Endothelial cell of umbilical vein (primary cell): ENCODE results near the gene BIN1. TPM values are rescaled to one million over a fixed set of nuclear protein-coding genes. Genes with fewer than 3 reads are reported as not detected.

Experiments
- BruUV-seq: library from RNA; stranded (reverse); fragments of 400-500 nt; replicated peaks from 2 replicates; lab custom pipeline; 2021; lab: Mats Ljungman, UMichigan
- CTCF ChIA-PET: fragments of 300-600, 350-600 bp; sonication (Branson Sonifier 250); formaldehyde crosslinking; loops from one replicate; lab custom pipeline; 2021; ENCODE audit warnings: antibody characterized with exemption, inconsistent platforms; lab: Charles Lee
- POLR2A ChIA-PET: fragments of 300-600, 350-600 bp; sonication (Branson Sonifier 250); formaldehyde crosslinking; loops from one replicate; lab custom pipeline; 2021; ENCODE audit warnings: antibody characterized with exemption, inconsistent platforms; lab: Charles Lee
- DNase-seq: peaks from one replicate; pipeline ENCODE4 v3.0.0-alpha.2; 2011; ENCODE audit warnings: low read depth, low spot score
- FAIRE-seq: peaks from 2 replicates; lab custom pipeline; 2011; peaks lifted over from hg19 to GRCh38; lab: Jason Lieb, UNC
- H2AFZ ChIP-seq: 2 replicates; pipeline ENCODE4 v1.6.0; 2012; ENCODE audit warnings: low read depth, low read length, control low read depth, inconsistent platforms
- H3K27ac ChIP-seq: 2 replicates; pipeline ENCODE4 v1.5.1; 2011; ENCODE audit warnings: low read depth, mild to moderate bottlenecking, control low read depth, low read length, moderate library complexity; ENCODE audit not compliant: insufficient read depth
- H3K27me3 ChIP-seq, 2 experiments: 2 replicates each; pipeline versions ENCODE4 v1.6.0 to v1.6.1; 2011; ENCODE audit warnings: low read length in 2 of 2, mixed read lengths in 1 of 2; ENCODE audit not compliant: control insufficient read depth in 2 of 2, insufficient read depth in 2 of 2
- H3K36me3 ChIP-seq, 2 experiments: 2 replicates in 1 of 2; 3 replicates in 1 of 2; pipeline ENCODE4 v1.5.1; 2011; ENCODE audit warnings: low read length in 2 of 2, mild to moderate bottlenecking in 1 of 2, moderate library complexity in 1 of 2; ENCODE audit not compliant: control insufficient read depth in 2 of 2, insufficient read depth in 2 of 2; ENCODE audit errors: extremely low read depth in 1 of 2
- H3K4me1 ChIP-seq: 3 replicates; pipeline ENCODE4 v1.5.1; 2011; ENCODE audit warnings: mild to moderate bottlenecking, low read length; ENCODE audit not compliant: control insufficient read depth, insufficient read depth; ENCODE audit errors: extremely low read depth
- H3K4me2 ChIP-seq: 2 replicates; pipeline ENCODE4 v1.6.1; 2011; ENCODE audit warnings: low read length, control low read depth, mixed read lengths; ENCODE audit not compliant: insufficient read depth
- H3K4me3 ChIP-seq, 3 experiments: fragments of 200-600 bp in 1 of 3; sonication (generic), shearing (Covaris generic) in 1 of 3; replicated peaks in 1 of 3; 2 replicates each; pipeline ENCODE4 v1.5.1; 2011 to 2016; ENCODE audit warnings: control low read depth in 3 of 3, low read length in 3 of 3, mild to moderate bottlenecking in 2 of 3, inconsistent platforms in 1 of 3, low read depth in 1 of 3, moderate library complexity in 1 of 3; ENCODE audit not compliant: insufficient read depth in 1 of 3
- H3K79me2 ChIP-seq: 2 replicates; pipeline ENCODE4 v1.6.0; 2012; ENCODE audit warnings: low read length, inconsistent platforms; ENCODE audit not compliant: control insufficient read depth, insufficient read depth
- H3K9ac ChIP-seq: replicated peaks from 2 replicates; pipeline ENCODE3; 2011; ENCODE audit warnings: low read length, control low read depth; ENCODE audit not compliant: insufficient read depth; ENCODE audit errors: extremely low read depth
- H3K9me1 ChIP-seq: replicated peaks from 3 replicates; pipeline ENCODE4 v1.6.0; 2011; ENCODE audit warnings: mild to moderate bottlenecking, low read length; ENCODE audit not compliant: control insufficient read depth, insufficient read depth; ENCODE audit errors: extremely low read depth
- H3K9me3 ChIP-seq: replicated peaks from 2 replicates; pipeline ENCODE4 v1.5.1; 2012; ENCODE audit warnings: low read length, inconsistent platforms; ENCODE audit not compliant: control insufficient read depth, insufficient read depth
- H4K20me1 ChIP-seq: replicated peaks from 2 replicates; pipeline ENCODE3; 2011; ENCODE audit warnings: mild to moderate bottlenecking, low read length; ENCODE audit not compliant: control insufficient read depth, insufficient read depth; ENCODE audit errors: extremely low read depth
- EZH2 ChIP-seq: IDR thresholded peaks from 2 replicates; pipeline ENCODE4 v1.6.1; 2012; ENCODE audit warnings: borderline replicate concordance, low read depth, mild to moderate bottlenecking, moderate library complexity, low read length, inconsistent platforms; ENCODE audit not compliant: severe bottlenecking
- FOS ChIP-seq: IDR thresholded peaks from 2 replicates; pipeline ENCODE4 v1.6.1; 2011; ENCODE audit warnings: mild to moderate bottlenecking, low read length, moderate library complexity, borderline replicate concordance; ENCODE audit not compliant: insufficient read depth
- GATA2 ChIP-seq: IDR thresholded peaks from 2 replicates; pipeline ENCODE4 v1.7.0; 2011; ENCODE audit warnings: low read depth, mild to moderate bottlenecking, moderate library complexity, mixed read lengths, low read length; ENCODE audit not compliant: insufficient read length, insufficient read depth
- JUN ChIP-seq: IDR thresholded peaks from 2 replicates; pipeline ENCODE4 v1.6.1; 2011; ENCODE audit warnings: borderline replicate concordance, low read depth; ENCODE audit not compliant: insufficient read length, insufficient read depth
- MYC ChIP-seq: IDR thresholded peaks from one replicate; pipeline ENCODE4 v1.6.1; 2011; ENCODE audit warnings: mild to moderate bottlenecking, low read depth, low read length
- POLR2A ChIP-seq: IDR thresholded peaks from 2 replicates; pipeline ENCODE4 v1.6.1; 2012; ENCODE audit warnings: low read depth, mild to moderate bottlenecking, control low read depth, low read length
- POLR2AphosphoS5 ChIP-seq: IDR thresholded peaks from 2 replicates; pipeline ENCODE4 v1.6.1; 2012; ENCODE audit warnings: low read depth, mild to moderate bottlenecking, control low read depth, low read length, moderate library complexity; ENCODE audit not compliant: insufficient read depth
- dilution Hi-C: fragments of 300-500 bp; cut with MboI; formaldehyde crosslinking; loops from one replicate; pipeline ENCODE4 v1.15.0; 2019; ENCODE audit warnings: low sequenced_read_pairs; ENCODE audit not compliant: extremely low pct_ligation_motif_present
- intact Hi-C: fragments of 100-400 bp; cut with micrococcal nuclease; formaldehyde crosslinking; loops from one replicate; pipeline ENCODE4 v1.10.0; 2022
- polyA plus RNA-seq, 4 experiments: library from polyadenylated mRNA; depleted of rRNA in 3 of 4; stranded (reverse) in 3 of 4; unstranded in 1 of 4; fragments of >200 nt; gene quantifications; 2 replicates each; pipeline versions ENCODE4 v1.2.1 to v1.2.3, GENCODE V29; 2011 to 2012; ENCODE audit warnings: missing spikeins in 1 of 4
- total RNA-seq: library from RNA; stranded (reverse); gene quantifications from 2 replicates; pipeline ENCODE4 v1.2.3, GENCODE V29; 2021
- TF ChIP-seq, protein P1 (sequence below), 2 donors: IDR thresholded peaks; 1 replicate in 1 of 2; 2 replicates in 1 of 2; pipeline ENCODE4 v1.5.1; 2011; ENCODE audit warnings: low read length in 2 of 2, mild to moderate bottlenecking in 2 of 2, moderate library complexity in 2 of 2, control low read depth in 1 of 2, inconsistent platforms in 1 of 2, low read depth in 1 of 2; ENCODE audit not compliant: insufficient read depth in 1 of 2; ENCODE audit errors: extremely low read depth in 1 of 2
- TF ChIP-seq, protein P2 (sequence below): IDR thresholded peaks from 2 replicates; pipeline ENCODE4 v1.6.1; 2011; ENCODE audit not compliant: insufficient read depth, insufficient read length

BIN1 gene
- total and polyA plus RNA-seq, 2 donors (not counting 3 experiments of a cell fraction or from before 2014, with no cell fraction given) = 26.3 to 36.9 TPM

DNA sequence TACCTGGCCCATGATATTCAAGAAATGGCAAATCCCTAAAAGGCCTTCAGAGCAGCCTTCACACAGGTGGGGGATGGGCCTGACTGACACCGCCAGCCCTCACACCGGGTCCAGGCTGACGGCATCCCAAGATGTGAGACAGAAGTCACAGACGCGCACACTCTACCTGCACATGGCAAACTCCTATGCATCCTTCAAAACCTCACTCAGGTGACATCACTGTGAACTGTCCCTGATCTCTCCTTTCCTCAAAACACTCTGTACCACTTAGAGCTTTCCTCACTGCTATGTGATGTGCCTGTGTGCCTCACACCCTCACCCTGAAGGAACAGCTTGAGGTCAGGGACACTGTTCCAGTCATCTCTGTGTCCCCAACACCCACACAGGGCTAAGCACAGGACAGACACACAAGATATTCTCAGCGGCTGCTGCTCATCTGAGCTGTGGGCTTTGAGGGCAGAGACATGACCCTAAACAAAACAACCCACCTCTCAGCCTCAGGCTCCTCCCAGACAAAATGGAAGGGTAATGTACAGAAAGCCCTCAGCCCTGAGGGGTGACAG is 27.5 kb downstream of the BIN1 start:
- Histone ChIP-seq H3K4me1 (peaks cover 19% of the 10 kb centered on the region), H3K9ac (no peak overlapping the region), H4K20me1 (no peaks in the 10 kb centered on the region), H2AFZ (no peak overlapping the region), H3K27ac (no peak overlapping the region), H3K4me2 (no peak overlapping the region), H3K27me3 (no peaks in the 10 kb centered on the region), H3K4me3 (no peak overlapping the region), H3K9me3 (no peaks in the 10 kb centered on the region), H3K9me1 (no peaks in the 10 kb centered on the region), H3K36me3 (no peaks in the 10 kb centered on the region), H3K79me2 (peaks cover 12% of the 10 kb centered on the region)
- BruUV-seq = no TSS peak
- TF ChIP-seq, protein P1, sequence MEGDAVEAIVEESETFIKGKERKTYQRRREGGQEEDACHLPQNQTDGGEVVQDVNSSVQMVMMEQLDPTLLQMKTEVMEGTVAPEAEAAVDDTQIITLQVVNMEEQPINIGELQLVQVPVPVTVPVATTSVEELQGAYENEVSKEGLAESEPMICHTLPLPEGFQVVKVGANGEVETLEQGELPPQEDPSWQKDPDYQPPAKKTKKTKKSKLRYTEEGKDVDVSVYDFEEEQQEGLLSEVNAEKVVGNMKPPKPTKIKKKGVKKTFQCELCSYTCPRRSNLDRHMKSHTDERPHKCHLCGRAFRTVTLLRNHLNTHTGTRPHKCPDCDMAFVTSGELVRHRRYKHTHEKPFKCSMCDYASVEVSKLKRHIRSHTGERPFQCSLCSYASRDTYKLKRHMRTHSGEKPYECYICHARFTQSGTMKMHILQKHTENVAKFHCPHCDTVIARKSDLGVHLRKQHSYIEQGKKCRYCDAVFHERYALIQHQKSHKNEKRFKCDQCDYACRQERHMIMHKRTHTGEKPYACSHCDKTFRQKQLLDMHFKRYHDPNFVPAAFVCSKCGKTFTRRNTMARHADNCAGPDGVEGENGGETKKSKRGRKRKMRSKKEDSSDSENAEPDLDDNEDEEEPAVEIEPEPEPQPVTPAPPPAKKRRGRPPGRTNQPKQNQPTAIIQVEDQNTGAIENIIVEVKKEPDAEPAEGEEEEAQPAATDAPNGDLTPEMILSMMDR (IDR thresholded peaks at IDR 0.05; ENCODE audit: extremely low read depth in 1 of 2, insufficient read depth in 1 of 2, low read depth in 1 of 2, low read length in 2 of 2) = no peak
- TF ChIP-seq JUN = no peak
- FAIRE-seq (no peak), DNase-seq (no peak)
- intact Hi-C loops = no loop called here
- ChIA-PET POLR2A (no interaction called here), CTCF (interaction anchor here (1.2 to 6.9 kb wide), 2 partner anchors 11 to 94 kb away, joined by 3 to 51 read pairs; no protein-coding TSS in a partner anchor)
- dilution Hi-C loops = no loop called here

DNA sequence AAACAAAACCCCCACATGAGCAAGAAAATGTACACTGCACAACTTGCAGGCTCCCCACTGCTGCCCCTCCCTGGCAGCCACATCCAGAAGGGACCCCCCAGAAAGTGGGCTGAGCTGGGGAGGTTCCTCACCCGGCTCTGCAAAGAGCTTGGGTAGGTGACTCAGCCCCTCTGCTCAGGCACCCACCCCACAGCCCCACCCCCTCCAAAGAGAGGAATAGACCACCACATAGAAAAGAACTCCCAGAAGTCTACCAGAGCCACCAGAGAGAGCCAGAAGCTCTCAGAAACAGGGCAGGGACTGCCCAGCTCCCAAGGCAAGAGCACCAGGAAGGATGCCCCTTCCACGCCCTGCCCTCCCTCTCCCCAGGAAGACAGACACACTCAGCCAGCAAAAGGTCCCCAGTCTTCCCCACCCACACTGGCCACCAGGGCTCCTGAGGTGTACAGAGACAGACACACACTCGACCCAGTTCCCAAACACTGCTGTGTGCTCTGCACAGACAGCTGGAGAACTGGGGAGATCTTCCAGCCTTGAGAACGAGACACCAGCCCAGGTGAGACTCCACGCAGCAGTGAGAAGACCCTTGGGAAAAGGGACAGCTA is 28.2 kb downstream of the BIN1 start:
- H3K9me1 ChIP-seq = no peaks in the 10 kb centered on the region
- H3K9me3 ChIP-seq = no peaks in the 10 kb centered on the region
- no peaks in the 10 kb centered on the region for H3K36me3 ChIP-seq
- FAIRE-seq = no peak
- H3K79me2 ChIP-seq = peaks cover 12% of the 10 kb centered on the region
- no peak for TF ChIP-seq EZH2
- TF ChIP-seq POLR2AphosphoS5 = no peak
- TF ChIP-seq FOS = no peak
- TF ChIP-seq POLR2A = no peak
- no peak for TF ChIP-seq MYC
- TF ChIP-seq, protein P1 (IDR thresholded peaks at IDR 0.05; ENCODE audit: extremely low read depth in 1 of 2, insufficient read depth in 1 of 2, low read depth in 1 of 2, low read length in 2 of 2) = no peak
- TF ChIP-seq GATA2 = no peak
- TF ChIP-seq, protein P2, sequence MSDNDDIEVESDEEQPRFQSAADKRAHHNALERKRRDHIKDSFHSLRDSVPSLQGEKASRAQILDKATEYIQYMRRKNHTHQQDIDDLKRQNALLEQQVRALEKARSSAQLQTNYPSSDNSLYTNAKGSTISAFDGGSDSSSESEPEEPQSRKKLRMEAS = no peak
- no peak for TF ChIP-seq JUN
- ChIA-PET POLR2A (no interaction called here), CTCF (interaction anchor here (6.9 kb wide), 1 partner anchor 10 kb away, joined by 51 read pairs; no protein-coding TSS in a partner anchor)
- no peak overlapping the region for H3K4me3 ChIP-seq
- no TSS peak for BruUV-seq
- H3K27ac ChIP-seq = no peak overlapping the region
- H2AFZ ChIP-seq = no peak overlapping the region
- intact Hi-C loops (no loop called here), dilution Hi-C loops (no loop called here)
- no peaks in the 10 kb centered on the region for H4K20me1 ChIP-seq
- no peaks in the 10 kb centered on the region for H3K27me3 ChIP-seq
- no peak for DNase-seq
- no peak overlapping the region for H3K9ac ChIP-seq
- no peak overlapping the region for H3K4me2 ChIP-seq
- peaks cover 13% of the 10 kb centered on the region for H3K4me1 ChIP-seq
